Measurements from ENCODE around the gene ESPL1. TPM values are rescaled to one million over a fixed set of nuclear protein-coding genes. Genes with fewer than 3 reads are reported as not detected.

The ESPL1 gene
- total RNA-seq, 2 experiments from 2014 or later, result 88.4 to 90.2 TPM

DNA sequence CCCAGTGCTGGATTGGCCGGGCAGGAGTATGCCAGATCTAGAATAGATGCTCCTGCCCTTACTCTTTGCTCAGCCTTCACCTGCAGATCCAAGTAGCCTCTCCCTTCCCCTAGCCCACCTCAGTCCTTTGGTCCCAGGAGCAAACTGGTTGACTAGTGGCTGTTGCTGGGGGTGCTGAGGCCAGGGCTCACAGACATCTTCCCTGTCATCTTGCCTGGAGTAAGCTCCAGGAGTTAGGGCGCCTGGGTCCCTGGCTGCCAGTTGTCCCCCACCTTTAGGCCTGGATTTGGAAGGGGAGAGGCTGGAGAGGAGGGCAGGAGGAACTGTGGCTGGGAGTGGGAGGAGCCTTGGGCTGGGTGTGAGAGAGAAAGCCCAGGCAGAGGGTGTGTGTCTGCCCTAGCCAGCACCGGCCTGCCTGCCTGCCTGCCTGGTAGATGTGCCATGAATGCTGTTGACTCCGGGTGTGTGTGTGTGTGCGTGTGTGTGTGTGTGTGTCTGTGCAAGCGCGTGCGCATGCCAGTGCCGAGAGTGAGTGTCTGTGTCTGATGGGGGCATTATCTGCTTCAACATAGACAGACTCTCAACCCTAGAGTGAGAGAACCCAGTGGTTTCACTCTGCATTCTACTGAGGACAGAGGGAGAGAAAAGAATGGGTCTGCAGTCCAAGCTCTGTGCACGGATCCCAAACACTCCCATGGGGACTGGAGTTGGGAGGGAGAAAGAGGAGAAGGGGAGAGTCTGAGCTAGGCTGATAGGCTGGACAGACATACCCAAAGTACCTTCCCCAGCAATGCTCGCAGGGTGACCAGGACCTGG, 35.2 kb upstream of the ESPL1 start:
- peak; percentile 59 for DNase-seq

DNA sequence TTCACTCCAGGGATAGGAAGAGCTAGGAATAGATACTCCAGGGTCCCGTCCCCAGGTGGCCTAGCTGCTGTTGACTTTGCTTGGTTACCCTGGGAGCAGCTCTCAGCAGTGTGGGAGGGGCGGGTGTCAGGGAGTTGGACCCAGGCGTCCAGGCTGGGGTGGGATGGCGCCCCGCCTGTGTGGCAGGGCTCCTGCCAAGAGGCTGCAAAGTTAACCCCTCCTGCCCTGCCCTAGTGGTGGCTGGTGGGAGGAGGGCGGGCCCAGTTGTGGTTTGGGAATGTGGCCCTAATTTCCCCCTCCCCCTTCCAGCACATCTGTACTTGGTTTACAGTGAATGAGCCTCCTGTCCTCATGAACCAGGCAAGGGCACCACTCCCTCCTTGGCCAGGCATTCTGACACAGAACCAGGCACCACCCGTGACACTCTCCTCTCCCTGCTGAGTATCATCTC, 34.4 kb upstream of the ESPL1 start:
- DNase-seq, result no peak
- ChIA-PET POLR2A (interaction anchor here (1.3 to 9.0 kb wide), 6 partner anchors 9 to 35 kb away, joined by 3 to 108 read pairs (median 6); no protein-coding TSS in a partner anchor), CTCF (interaction anchor here (0.9 to 1.5 kb wide), 7 partner anchors 10 to 35 kb away, joined by 3 to 5 read pairs (median 3); partner anchors contain the start of gene ESPL1)
- Mint-ChIP-seq H3K27me3 (no peaks in the 10 kb centered on the region), H3K4me3 (peak overlapping the region; percentile 15), H3K27ac (peak overlapping the region; percentile 79), H3K4me1 (peaks cover 70% of the 10 kb centered on the region), H3K36me3 (ENCODE audit: low read depth) (no peaks in the 10 kb centered on the region), H3K9me3 (no peaks in the 10 kb centered on the region)

More for the DNA sequence above, 35.2 kb upstream of the ESPL1 start:
- Mint-ChIP-seq H3K9me3 (no peaks in the 10 kb centered on the region), H3K4me1 (peaks cover 73% of the 10 kb centered on the region), H3K36me3 (ENCODE audit: low read depth) (no peaks in the 10 kb centered on the region), H3K27ac (peak overlapping the region; percentile 79), H3K4me3 (peak overlapping the region; percentile 83), H3K27me3 (no peaks in the 10 kb centered on the region)
- CTCF ChIA-PET, result interaction anchor here (0.8 to 1.5 kb wide), 6 partner anchors 9 to 58 kb away, joined by 3 to 5 read pairs (median 4); partner anchors contain the start of gene ESPL1
- POLR2A ChIA-PET, result interaction anchor here (1.1 to 9.0 kb wide), 6 partner anchors 10 to 35 kb away, joined by 3 to 108 read pairs (median 5); no protein-coding TSS in a partner anchor

DNA sequence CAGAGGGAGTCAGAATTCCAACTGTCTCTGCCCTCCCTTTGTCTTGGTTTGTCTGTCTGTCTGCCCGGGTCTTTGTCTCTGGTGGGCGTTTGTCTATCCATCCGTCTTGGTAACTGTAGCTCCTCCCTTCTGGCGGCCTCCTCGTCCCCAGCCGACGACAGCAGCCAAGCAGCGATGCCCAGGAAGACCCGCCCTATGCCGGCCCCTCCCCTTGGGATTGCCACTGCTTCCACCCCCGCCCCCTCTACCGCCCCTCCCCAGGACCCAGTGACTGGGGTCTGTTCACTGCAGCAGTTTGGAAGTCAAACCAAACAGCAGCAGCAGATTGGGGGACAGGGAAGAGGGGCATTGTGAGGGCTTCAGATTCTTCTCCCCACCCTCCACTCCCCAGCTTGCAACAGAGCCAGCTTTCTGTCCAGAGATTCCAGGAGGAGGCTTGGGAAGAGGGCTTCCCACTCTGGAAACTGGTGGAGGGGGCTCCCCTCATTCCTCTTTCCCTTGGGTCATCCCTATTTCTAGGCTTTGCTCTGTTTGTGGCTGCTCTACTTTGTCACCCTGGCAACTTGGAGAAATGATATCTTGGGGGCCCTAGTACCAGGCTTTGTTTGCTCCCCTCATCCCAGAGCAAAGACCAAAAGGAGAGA, 33.7 kb upstream of the ESPL1 start:
- ChIA-PET CTCF (interaction anchor here (0.9 to 1.6 kb wide), 3 partner anchors 12 to 21 kb away, joined by 3 to 4 read pairs (median 3); no protein-coding TSS in a partner anchor), POLR2A (interaction anchor here (1.2 to 9.0 kb wide), 3 partner anchors 11 to 22 kb away, joined by 3 to 108 read pairs (median 12); no protein-coding TSS in a partner anchor)
- Mint-ChIP-seq H3K27ac (no peak overlapping the region), H3K4me1 (peaks cover 66% of the 10 kb centered on the region), H3K4me3 (no peak overlapping the region), H3K36me3 (ENCODE audit: low read depth) (no peaks in the 10 kb centered on the region), H3K9me3 (no peaks in the 10 kb centered on the region), H3K27me3 (no peaks in the 10 kb centered on the region)
- no peak for DNase-seq

DNA sequence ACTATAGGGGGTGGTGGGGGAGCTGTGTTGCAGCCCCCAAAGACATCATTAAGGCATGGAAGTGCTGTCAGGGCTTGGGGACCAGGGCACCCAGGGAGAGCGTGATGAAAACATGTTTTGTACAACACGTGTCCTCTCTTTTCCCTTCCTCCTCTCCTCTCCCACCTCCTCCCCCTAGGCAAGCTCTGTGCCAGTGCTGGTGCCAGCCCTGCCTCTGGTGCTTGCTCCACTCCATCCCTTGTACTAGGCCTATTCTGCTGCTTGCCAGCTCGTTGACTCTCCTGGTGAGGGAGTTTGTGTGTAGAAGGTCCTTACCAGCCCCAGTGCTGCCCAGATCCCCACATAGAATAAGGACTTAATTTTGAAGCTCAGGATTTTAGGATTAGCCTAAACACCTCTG, 32.9 kb upstream of the ESPL1 start:
- H3K4me1 Mint-ChIP-seq, result peaks cover 58% of the 10 kb centered on the region
- no peaks in the 10 kb centered on the region for H3K36me3 Mint-ChIP-seq (ENCODE audit: low read depth)
- no peaks in the 10 kb centered on the region for H3K9me3 Mint-ChIP-seq
- H3K27ac Mint-ChIP-seq, result peak overlapping the region; percentile 31
- CTCF ChIA-PET, result interaction anchor here (1.1 to 1.6 kb wide), 2 partner anchors 16 to 25 kb away, joined by 3 to 4 read pairs; no protein-coding TSS in a partner anchor
- POLR2A ChIA-PET, result interaction anchor here (1.2 to 9.0 kb wide), 6 partner anchors 12 to 33 kb away, joined by 3 to 108 read pairs (median 10); partner anchors contain the start of genes ESPL1 and ITGB7
- peaks cover 4% of the 10 kb centered on the region for H3K27me3 Mint-ChIP-seq
- no peak for DNase-seq
- no peak overlapping the region for H3K4me3 Mint-ChIP-seq

DNA sequence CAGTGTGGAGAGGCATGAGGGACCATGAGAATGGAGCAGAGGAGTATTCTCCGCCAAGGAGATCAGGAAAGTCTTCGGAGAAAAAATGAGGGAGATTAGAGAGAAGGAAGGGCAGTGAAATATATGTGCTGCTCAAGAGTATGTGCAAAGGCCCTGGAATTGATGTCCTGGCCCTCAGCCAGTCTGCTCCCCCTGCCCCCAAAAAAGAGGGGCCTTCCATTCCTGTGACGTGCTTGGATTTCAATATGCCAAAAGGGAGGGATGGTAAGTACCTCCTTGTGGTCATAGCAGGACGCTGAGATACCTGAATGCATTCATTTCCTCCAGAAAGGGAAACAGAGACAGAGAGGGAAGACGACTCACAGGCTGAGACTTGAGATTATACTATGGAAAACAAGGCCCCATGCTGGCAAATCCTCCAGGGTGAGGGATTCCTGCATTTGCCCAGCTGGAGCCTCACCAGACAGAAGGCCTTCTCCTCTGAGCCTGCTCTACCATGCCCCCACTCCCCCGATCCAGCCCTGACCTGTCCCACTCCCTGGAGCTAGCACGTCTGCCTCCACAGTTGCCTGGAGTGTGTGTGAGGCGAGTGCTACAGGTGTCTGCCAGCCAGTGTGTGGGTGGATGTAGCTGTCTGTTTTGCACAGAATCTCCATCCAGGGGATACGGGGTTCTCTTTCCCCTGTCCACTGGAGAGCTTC, 32.2 kb upstream of the ESPL1 start:
- DNase-seq, result no peak
- peaks cover 57% of the 10 kb centered on the region for H3K4me1 Mint-ChIP-seq
- H3K4me3 Mint-ChIP-seq, result no peak overlapping the region
- ChIA-PET POLR2A (interaction anchor here (1.0 to 9.0 kb wide), 9 partner anchors 12 to 55 kb away, joined by 3 to 108 read pairs (median 6); partner anchors contain the start of genes CSAD, ESPL1, ITGB7 and ZNF740), CTCF (interaction anchor here (0.8 to 2.6 kb wide), 9 partner anchors 9 to 170 kb away, joined by 3 to 12 read pairs (median 4); partner anchors contain the start of gene ESPL1)
- H3K9me3 Mint-ChIP-seq, result no peaks in the 10 kb centered on the region
- peaks cover 4% of the 10 kb centered on the region for H3K27me3 Mint-ChIP-seq
- H3K27ac Mint-ChIP-seq, result peak overlapping the region; percentile 75
- H3K36me3 Mint-ChIP-seq (ENCODE audit: low read depth), result no peaks in the 10 kb centered on the region

DNA sequence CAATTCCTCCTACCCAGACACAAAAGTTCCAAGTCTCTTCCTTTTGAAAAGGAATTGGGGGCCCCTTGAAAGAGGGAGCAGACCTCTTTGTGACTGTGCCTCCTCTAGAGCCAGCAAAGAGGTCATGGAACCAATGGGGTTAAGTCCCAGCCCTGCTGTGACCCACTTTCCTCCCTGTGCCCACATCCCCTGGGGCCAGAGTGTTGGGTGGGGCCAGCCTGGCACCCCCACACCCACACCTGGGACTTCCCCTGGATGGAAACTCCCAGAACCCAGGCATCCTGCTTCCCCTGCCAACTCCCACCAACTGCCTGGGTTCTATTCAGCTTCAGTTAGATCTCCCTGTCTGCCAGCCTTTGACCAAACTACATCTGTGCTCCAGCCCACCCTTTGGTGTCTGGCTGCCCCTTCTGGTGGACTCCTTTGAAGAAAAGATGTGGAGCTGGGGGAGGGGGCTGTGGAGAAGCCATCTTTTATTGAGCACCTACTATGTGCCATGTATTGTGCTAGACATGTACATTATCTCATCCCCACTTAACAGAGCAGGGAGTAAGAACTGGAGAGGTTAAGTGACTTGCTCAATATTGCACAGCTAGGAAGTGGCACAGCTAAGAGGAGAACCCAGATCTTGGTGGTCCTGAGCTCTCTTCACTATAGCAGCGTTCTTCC, 31.5 kb upstream of the ESPL1 start:
- peak; percentile 65 for DNase-seq
- CTCF ChIA-PET, result interaction anchor here (0.8 to 2.6 kb wide), 9 partner anchors 8 to 171 kb away, joined by 3 to 12 read pairs (median 4); partner anchors contain the start of gene ESPL1
- Mint-ChIP-seq H3K27ac (peak overlapping the region; percentile 75), H3K36me3 (ENCODE audit: low read depth) (no peaks in the 10 kb centered on the region), H3K4me1 (peaks cover 50% of the 10 kb centered on the region), H3K4me3 (peak overlapping the region; percentile 2), H3K27me3 (peaks cover 7% of the 10 kb centered on the region), H3K9me3 (no peaks in the 10 kb centered on the region)
- POLR2A ChIA-PET, result interaction anchor here (1.0 to 9.0 kb wide), 10 partner anchors 13 to 55 kb away, joined by 3 to 108 read pairs (median 6); partner anchors contain the start of genes CSAD, ESPL1, ITGB7 and ZNF740

DNA sequence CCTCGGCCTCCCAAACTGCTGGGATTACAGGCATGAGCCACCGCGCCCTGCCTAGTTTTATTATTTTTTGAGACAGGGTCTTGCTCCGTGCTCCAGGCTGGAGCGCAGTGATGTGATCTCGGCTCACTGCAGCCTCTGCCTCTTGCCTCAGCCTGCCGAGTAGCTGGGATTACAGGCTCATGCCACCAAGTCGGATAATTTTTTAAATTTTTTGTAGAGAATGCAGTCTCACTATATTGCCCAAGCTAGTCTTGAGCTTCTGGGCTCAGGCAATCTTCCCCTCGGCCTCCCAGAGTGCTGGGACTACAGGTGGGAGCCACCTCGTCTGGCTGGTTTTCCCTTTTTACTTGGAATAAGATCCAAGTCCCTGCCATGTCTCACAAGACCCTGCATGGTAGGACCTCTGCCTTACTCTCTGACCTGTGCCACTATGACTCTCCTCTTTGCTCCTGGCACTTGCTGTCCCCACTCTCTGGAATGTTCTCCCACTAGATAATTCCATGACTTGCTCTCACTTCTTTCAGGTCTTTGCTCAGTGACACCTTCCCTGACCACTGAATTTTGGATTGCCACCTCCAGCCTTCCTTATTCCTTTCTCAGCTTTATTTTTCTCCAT, 28.3 kb upstream of the ESPL1 start:
- Mint-ChIP-seq H3K27me3 (peaks cover 21% of the 10 kb centered on the region), H3K9me3 (no peaks in the 10 kb centered on the region), H3K36me3 (ENCODE audit: low read depth) (no peaks in the 10 kb centered on the region), H3K4me1 (peaks cover 29% of the 10 kb centered on the region), H3K27ac (no peak overlapping the region), H3K4me3 (no peak overlapping the region)
- CTCF ChIA-PET, result interaction anchor here (0.8 to 1.8 kb wide), 3 partner anchors 9 to 28 kb away, joined by 3 to 9 read pairs (median 4); no protein-coding TSS in a partner anchor
- POLR2A ChIA-PET, result interaction anchor here (0.6 to 1.2 kb wide), 4 partner anchors 12 to 28 kb away, joined by 3 to 4 read pairs (median 4); partner anchors contain the start of gene ESPL1
- no peak for DNase-seq

DNA sequence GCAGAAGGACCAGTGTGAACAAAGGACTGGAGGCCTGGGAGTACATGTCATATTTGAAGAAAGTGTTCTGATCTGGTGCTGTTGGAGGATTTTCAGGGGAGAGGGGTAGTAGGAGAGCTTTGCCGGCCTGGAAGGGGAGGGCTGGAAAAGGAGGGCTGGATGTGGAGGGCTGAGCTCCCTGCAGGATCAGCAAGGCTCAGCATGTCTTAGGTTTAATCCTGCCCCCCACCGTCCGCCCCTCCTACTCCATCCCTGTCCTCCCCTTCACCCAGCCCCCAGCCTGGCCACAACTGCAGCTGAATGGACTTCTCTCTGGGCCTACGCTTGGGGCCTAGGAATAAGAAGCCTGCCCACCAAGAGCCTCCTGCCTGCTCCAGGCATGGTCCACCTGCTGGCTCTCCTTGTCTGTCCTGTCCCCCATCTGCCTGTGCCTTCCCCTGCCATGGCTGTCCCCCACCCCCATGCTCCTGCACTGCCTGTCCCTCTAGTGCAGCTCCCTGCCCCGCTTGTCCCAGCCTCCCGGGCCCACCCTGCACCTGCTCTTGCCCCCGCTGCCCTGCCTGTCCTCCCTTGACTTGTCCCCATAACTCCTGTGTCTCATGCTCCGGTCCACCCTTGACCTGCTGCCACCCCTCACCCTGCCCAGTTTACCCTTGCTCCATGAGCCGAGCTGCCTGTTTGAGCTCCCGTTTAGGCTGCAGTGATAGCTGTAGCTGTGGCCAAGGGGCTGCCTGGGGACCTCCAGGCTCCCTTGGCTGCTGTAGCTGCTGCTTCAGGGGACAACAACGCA, 26.3 kb upstream of the ESPL1 start:
- POLR2A ChIA-PET, result interaction anchor here (0.9 to 1.7 kb wide), 2 partner anchors 9 to 34 kb away, joined by 3 to 6 read pairs; partner anchors contain the start of gene ITGB7
- H3K27me3 Mint-ChIP-seq, result peaks cover 28% of the 10 kb centered on the region
- DNase-seq, result no peak
- peaks cover 9% of the 10 kb centered on the region for H3K4me1 Mint-ChIP-seq
- no peak overlapping the region for H3K4me3 Mint-ChIP-seq
- no peaks in the 10 kb centered on the region for H3K36me3 Mint-ChIP-seq (ENCODE audit: low read depth)
- H3K9me3 Mint-ChIP-seq, result no peaks in the 10 kb centered on the region
- CTCF ChIA-PET, result interaction anchor here (0.6 to 1.7 kb wide), 3 partner anchors 9 to 104 kb away, joined by 3 to 6 read pairs (median 4); partner anchors contain the start of gene AAAS
- H3K27ac Mint-ChIP-seq, result no peak overlapping the region

DNA sequence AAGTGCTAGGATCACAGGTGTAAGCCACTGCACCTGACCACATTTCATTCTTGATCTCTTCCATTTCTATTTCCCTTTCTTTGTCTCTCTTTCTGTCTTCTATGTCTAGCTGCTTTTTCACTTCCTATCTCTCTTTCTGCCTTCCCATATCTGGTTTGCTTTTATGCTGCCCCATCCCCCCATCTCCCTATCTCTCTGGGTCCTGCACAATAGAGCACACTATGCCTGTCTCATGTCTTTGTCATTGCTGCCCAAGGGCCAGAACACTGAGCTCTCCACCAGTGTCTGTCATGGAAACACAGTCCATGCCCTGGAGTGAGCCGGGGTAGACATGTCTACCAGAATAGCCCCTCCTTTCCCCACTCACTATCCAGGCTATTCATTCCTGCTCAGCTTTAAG, 23.8 kb upstream of the ESPL1 start:
- ChIA-PET CTCF (interaction anchor here (1.0 to 1.6 kb wide), 3 partner anchors 8 to 142 kb away, joined by 3 to 4 read pairs (median 3); partner anchors contain the start of gene ESPL1), POLR2A (interaction anchor here (1.1 to 2.1 kb wide), 4 partner anchors 12 to 28 kb away, joined by 3 to 7 read pairs (median 3); partner anchors contain the start of gene ESPL1)
- Mint-ChIP-seq H3K36me3 (ENCODE audit: low read depth) (no peaks in the 10 kb centered on the region), H3K27ac (no peak overlapping the region), H3K4me3 (no peak overlapping the region), H3K27me3 (peaks cover 28% of the 10 kb centered on the region), H3K9me3 (no peaks in the 10 kb centered on the region), H3K4me1 (peaks cover 3% of the 10 kb centered on the region)
- no peak for DNase-seq

DNA sequence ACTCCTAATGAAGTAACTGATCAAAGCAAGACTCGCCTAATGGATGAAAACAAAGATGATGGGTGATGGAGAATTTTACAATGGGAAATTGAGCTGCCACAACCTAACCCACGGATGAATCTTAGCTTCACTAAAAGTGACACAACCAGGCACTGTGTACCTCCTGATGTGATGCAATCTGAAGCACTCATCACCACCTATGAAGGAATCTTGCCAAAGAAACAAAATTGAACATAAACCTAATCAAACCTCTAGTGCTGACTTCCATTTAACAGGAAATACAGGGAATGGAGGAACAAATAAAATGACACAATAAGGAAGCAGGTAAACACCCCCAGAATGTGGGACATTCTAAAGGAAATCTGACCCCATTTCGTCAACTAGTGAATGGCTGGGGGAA, 22.8 kb upstream of the ESPL1 start:
- Mint-ChIP-seq H3K4me1 (peaks cover 3% of the 10 kb centered on the region), H3K27ac (no peak overlapping the region), H3K36me3 (ENCODE audit: low read depth) (no peaks in the 10 kb centered on the region), H3K4me3 (no peak overlapping the region), H3K9me3 (no peaks in the 10 kb centered on the region), H3K27me3 (peaks cover 24% of the 10 kb centered on the region)
- no peak for DNase-seq
- ChIA-PET POLR2A (interaction anchor here (1.1 to 1.6 kb wide), 2 partner anchors 13 to 25 kb away, joined by 3 read pairs; no protein-coding TSS in a partner anchor), CTCF (interaction anchor here (0.8 to 1.6 kb wide), 2 partner anchors 9 to 25 kb away, joined by 3 read pairs; no protein-coding TSS in a partner anchor)
